Measurements from ENCODE around the gene HEMGN.

DNA sequence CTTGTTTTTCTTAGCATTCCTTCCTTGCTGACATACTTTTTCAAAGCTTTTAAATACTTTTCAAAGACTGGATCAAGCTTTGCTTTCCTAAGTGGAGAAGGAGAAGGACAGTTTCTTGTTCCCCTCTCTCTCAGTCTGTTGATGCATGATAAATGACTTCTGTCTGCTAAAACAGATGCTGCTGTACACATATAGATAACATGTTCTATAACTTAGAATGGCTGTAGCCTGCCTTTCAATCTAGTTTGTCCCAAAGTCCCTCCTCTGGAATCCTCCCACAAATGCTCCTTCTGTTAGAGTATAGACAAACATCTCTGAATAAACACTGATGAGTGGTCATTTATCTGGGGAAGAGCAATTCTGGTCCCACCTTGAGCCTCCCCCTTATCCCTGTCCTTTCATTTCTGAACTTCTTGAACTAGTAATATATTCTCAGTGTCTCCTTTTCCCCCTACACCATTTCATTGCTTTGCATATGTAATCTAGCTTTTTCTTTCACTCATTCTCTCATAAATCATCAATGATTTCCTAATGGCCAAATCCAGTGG is 5.4 kb upstream of the HEMGN start:
- TF ChIP-seq CTCF (IDR thresholded peaks at IDR 0.05 in 2 of 3, conservative IDR thresholded peaks at IDR 0.05 in 1 of 3; ENCODE audit: control insufficient read depth in 2 of 3, extremely low read depth in 1 of 3, insufficient read depth in 1 of 3, low read depth in 3 of 3, low read length in 3 of 3) (no peak), GABPA (IDR thresholded peaks at IDR 0.05; ENCODE audit: low read depth) (no peak), ZNF592 (IDR thresholded peaks at IDR 0.05) (no peak), POLR2A (IDR thresholded peaks at IDR 0.05; ENCODE audit: low read depth, low read length) (no peak), CEBPB (IDR thresholded peaks at IDR 0.05; ENCODE audit: borderline replicate concordance in 1 of 2, low read depth in 2 of 2, low read length in 2 of 2) (no peak)
- TF ChIP-seq, protein P1, sequence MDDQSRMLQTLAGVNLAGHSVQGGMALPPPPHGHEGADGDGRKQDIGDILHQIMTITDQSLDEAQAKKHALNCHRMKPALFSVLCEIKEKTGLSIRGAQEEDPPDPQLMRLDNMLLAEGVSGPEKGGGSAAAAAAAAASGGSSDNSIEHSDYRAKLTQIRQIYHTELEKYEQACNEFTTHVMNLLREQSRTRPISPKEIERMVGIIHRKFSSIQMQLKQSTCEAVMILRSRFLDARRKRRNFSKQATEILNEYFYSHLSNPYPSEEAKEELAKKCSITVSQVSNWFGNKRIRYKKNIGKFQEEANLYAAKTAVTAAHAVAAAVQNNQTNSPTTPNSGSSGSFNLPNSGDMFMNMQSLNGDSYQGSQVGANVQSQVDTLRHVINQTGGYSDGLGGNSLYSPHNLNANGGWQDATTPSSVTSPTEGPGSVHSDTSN (IDR thresholded peaks at IDR 0.05; ENCODE audit: insufficient replicate concordance, low read depth, low read length), result no peak

Data from GM12878 (cell line).